SH-SY5Y (cell line): ENCODE data around the gene CRIP2.

Source experiments
- GATA2 ChIP-seq: IDR thresholded peaks from 2 replicates; pipeline ENCODE4 v1.6.1; 2011; ENCODE audit warnings: mild to moderate bottlenecking, low read depth, low read length
- GATA3 ChIP-seq: IDR thresholded peaks from 2 replicates; pipeline ENCODE4 v1.6.1; 2011; ENCODE audit warnings: low read depth, mild to moderate bottlenecking, low read length, moderate library complexity

- TF ChIP-seq GATA2, result no peak
- no peak for TF ChIP-seq GATA3
These were observed 35.4 kb upstream of the CRIP2 start for GRCh38 chr14:105439179-105439578.
